NK-92 (cell line): ENCODE data around the gene ZBTB7C.

Experiments
- DNase-seq: peaks from one replicate; lab custom pipeline; 2025; ENCODE audit not compliant: unreplicated experiment; lab: John Stamatoyannopoulos, UW

Gene ZBTB7C

GRCh38 chr18:47983946-47984345, 425.2 kb downstream of the ZBTB7C start:
- no peak for DNase-seq

- DNase-seq = no peak
Observed at GRCh38 chr18:47983055-47983454, 426.1 kb downstream of the ZBTB7C start.

- DNase-seq = no peak
Observed at GRCh38 chr18:47981830-47982229, 427.4 kb downstream of the ZBTB7C start.

DNA sequence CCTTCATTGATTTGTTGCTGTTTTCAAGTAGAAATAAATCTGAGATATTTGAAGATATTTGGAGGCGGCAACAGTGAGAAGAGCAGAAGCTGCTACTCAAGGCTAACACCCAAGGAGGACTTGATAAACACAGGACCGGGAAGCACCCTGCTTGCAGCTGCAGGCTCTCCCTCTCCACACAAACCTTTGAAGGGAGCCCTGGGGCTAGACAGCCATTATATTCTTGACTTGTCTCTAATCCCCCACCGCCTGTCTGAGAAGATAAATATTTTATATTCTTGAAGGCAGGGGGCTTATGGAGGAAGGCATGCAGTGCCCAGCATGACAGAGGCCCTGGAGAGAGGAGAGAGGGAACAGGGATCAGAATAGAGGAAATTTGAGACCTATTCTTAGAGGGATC, 427.9 kb downstream of the ZBTB7C start:
- no peak for DNase-seq

- no peak for DNase-seq
Observed at GRCh38 chr18:47979611-47980200, 429.5 kb downstream of the ZBTB7C start.

- no peak for DNase-seq
Observed at GRCh38 chr18:47978603-47979002, 430.6 kb downstream of the ZBTB7C start.

GRCh38 chr18:47978141-47978540, 431.0 kb downstream of the ZBTB7C start:
- no peak for DNase-seq
